HG02763 (cell line): ENCODE data around the gene COL23A1.

ENCODE experiments used
- ATAC-seq: cut with Tn5 transposase; IDR thresholded peaks from one replicate; pipeline ENCODE4 v1.9.1; 2021; ENCODE audit warnings: mild to moderate bottlenecking, moderate library complexity; ENCODE audit not compliant: unreplicated experiment

COL23A1 gene

DNA sequence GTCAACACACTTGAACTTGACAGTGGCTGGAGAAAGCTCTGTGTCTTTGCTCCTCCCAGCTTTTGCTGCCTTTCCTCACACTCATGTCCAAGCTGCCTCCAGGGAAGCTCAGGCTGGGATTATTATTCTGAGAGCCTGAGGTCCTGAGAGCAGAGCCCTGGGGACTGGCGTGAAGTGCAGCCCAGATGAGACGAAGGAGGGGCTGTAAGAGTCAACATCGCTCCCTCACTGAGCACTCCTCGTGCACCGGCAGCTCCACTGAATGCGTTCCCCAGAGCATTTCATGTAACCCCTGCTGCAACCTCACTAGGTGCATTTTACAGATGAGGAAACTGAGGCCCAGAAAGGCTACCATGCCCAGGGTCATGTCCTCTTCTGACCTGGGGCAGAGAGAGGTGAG lies 294.1 kb downstream of the COL23A1 start:
- ATAC-seq: no peak

DNA sequence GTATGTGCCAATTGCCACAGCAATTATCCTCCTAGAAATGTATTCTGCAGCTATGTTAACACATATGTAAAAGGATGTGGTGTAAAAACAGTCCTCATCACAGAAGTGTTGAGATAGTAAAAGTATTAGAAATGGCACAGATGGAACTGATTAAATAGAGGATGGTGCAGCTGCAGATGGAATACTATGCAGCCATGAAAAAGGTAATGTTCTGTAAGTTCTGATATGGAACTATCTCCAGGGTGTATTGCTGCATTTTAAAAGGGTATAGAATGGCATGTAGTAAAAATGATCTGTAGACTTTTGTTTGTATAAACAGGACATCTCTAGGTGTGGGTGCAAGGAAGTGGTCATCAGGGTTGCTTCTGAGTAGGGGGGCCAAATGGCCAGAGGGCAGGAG lies 294.6 kb downstream of the COL23A1 start:
- no peak for ATAC-seq

GRCh38 chr5:178293815-178294214 lies 296.4 kb downstream of the COL23A1 start:
- ATAC-seq: no peak

DNA sequence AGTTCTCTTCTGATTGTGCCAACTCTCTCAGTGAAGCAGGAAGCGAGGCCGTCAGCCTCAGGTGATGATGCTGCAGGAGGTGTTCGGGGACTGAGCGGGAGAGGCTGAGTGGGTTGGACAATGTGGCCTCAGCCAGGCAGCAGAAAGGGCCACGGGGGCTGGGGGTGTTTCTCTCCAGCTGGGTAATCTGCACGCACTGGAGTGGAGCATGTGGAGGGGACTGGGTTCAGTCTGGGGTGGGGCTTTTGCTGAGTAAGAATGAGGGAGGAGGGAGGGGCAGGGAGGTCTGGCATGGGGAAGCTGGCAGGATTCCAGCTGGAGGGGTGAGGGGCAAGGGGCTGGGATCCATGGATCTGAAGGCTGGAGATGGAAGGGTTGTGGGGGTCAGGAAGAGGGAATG lies 296.8 kb downstream of the COL23A1 start:
- no peak for ATAC-seq

GRCh38 chr5:178292826-178293205 lies 297.4 kb downstream of the COL23A1 start:
- ATAC-seq: no peak

GRCh38 chr5:178291969-178292825 lies 298.0 kb downstream of the COL23A1 start:
- no peak for ATAC-seq

DNA sequence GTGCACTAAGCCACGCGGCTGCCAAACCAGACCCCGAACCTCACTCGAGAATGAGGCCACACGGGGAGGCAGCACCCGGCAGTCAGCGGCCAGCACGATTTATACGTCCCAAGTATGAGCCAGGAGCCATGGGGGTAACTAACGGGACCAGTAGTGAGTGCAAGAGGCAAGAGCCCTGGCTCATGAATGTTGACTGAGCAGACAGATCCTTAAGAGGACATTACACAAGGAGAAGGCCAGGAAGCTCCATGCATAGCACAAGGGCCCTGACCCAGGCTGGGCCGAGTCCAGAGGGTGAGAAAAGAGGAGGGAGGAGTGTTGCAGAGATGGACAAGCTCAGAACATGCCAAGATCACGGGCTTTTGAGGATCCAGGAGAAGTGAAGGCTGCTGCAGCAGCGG lies 299.0 kb downstream of the COL23A1 start:
- no peak for ATAC-seq

- ATAC-seq: no peak
Observed at GRCh38 chr5:178290376-178290775, 299.8 kb downstream of the COL23A1 start.

- no peak for ATAC-seq
Observed at GRCh38 chr5:178289438-178289837, 300.8 kb downstream of the COL23A1 start.

DNA sequence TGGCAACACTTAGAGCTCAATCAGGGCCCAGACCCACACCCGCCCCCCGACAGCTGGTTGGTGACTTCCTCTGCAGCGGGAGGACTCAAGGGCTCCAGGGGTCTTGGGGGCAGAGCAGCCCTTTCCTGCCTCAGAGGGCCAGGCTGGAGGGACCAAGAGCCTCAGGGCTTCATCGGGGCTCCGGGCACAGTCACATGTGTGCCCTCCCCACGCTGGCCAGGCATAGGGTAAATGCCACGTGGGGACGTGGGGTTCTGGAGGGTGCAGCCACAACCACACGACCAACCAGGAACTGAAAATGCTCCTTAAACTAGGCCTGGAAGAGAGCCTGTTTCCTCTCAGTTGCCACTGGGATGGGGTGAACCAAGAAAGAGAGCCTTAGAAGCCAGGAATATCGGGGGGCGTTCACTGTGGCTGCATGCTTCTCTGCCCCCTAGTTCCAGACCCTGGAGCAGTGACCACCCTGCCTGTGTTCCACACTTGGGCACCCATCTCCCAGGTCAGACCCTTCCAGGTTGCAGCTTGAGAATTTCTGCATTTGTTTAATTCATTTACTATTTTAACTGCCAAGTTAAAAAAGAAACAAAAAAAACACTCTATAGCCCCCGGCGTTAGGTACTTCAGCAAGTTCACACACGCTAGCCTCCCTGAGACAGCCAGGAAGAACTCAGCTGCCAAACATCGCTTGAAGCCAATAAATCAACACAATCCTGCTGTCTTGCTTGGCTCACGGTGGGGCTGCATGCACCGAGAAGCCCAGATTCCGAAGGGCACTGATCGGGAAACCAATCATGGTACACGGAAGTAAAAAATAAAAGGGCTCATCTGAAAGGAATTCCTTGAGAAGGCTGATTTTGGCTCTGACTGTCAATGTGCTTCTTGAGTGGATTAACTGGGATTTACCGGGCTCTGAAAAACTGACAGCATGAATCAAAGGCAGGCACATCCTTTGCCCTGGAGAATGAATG lies 301.5 kb downstream of the COL23A1 start:
- no peak for ATAC-seq

DNA sequence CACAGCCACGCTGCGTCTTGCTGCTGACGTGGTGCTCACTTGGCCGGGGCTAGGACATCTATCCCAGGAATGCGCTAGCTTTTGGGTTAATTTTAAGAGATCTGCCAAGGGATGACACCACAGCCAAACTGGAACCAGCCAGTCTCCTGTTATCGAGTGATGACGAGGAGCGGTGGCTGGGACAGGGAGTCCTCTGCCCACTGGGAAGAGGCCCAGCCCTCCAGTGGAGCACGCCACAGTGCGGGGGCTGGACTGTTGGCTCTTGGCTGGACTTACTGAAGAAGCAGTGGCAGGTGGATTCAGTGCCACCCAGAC lies 302.4 kb downstream of the COL23A1 start:
- no peak for ATAC-seq

DNA sequence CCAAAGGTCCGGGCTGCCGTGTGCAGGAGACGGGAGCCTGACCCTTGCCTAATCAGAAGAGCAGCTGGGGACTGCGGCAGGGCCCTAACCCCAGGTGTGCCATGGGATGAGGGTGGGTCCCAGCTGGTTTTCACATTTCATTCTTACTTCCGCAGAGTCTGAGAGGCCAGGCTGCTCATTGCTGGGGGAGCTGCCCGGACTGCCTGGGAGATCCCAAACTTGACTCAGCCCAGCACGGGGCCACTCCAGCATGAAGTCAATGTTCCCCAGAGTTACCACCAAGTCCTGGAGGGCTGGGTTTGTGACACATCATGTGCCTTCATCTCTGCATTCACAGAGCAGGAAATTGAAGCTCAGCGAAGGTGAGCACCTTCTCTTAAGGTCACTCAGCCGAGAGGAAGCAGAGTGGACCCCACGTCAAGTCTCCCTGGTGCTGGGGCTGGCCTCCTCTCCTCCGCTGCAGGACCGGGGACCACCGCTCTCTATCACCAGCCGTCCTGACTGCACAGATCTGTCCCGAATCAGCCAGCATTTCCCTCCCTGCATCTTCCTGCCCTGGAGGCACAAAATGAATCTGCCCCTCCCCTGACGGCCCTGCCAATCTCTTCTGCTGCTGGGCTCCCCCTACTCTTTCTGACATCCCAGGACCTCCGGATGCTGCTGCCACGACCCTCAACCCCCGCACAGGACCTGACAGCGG lies 303.0 kb downstream of the COL23A1 start:
- ATAC-seq: no peak

- no peak for ATAC-seq
Observed at GRCh38 chr5:178286226-178287090, 303.7 kb downstream of the COL23A1 start.

- ATAC-seq: no peak
Observed at GRCh38 chr5:178285399-178286225, 304.6 kb downstream of the COL23A1 start.

- no peak for ATAC-seq
Observed at GRCh38 chr5:178284996-178285395, 305.2 kb downstream of the COL23A1 start.

GRCh38 chr5:178284093-178284675 lies 306.0 kb downstream of the COL23A1 start:
- ATAC-seq: no peak

- ATAC-seq: no peak
Observed at GRCh38 chr5:178283520-178283919, 306.7 kb downstream of the COL23A1 start.

DNA sequence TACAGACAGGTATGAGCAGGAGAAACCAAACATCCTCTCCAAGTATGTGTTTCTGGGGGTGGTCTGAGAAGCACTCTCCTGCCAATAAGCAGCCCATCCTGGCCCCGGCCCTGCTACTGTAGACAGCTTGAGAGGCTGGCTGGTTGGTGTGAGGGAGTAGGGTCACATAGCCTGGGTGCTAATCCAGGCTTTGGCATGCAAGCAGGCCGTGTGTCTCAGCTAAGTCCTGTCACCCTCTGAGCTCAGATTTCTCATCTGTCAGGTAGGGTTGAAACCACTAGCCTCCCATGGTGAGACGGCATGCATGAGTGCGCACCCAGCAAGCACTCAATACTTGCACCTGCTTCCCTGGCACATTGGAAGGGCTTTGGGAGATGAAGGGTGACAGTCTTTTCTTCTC lies 307.8 kb downstream of the COL23A1 start:
- no peak for ATAC-seq

DNA sequence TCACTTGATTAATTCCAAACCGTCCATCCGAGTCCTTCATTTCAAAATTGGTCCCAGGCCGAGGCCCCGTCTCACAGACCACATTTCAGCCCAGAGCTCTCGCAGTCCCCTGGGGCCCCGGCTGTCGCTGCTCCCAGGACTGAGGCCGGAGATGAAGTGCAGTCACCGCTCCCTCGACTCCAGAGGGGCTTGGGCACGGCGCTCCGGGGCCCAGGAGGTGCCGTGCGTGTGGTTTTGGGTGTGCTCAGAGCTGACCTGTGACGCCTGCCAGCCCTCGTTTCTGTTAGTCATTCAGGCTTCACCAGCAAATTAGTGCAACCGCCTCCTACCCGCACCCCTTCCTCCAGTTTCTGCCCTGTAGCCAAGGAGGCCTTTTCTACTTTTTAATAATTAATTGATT lies 308.9 kb downstream of the COL23A1 start:
- no peak for ATAC-seq
